CD4-positive, alpha-beta T cell (primary cell): ENCODE data around the gene C16orf87. TPM values are rescaled to one million over a fixed set of nuclear protein-coding genes. Genes with fewer than 3 reads are reported as not detected.

Source experiments
- ATAC-seq: fragments of 200-7000 bp; cut with Tn5 transposase; one replicate; pipeline ENCODE4 v1.10.0; 2022; ENCODE audit warnings: mild to moderate bottlenecking; ENCODE audit not compliant: poor library complexity
- CTCF ChIA-PET: fragments of 350-600 bp; sonication (Branson Sonifier 250); formaldehyde crosslinking; loops from one replicate; lab custom pipeline; 2021; ENCODE audit warnings: antibody characterized with exemption, inconsistent platforms; lab: Charles Lee
- POLR2A ChIA-PET: fragments of 350-600 bp; sonication (Branson Sonifier 250); formaldehyde crosslinking; loops from one replicate; lab custom pipeline; 2021; ENCODE audit warnings: antibody characterized with exemption, inconsistent platforms; lab: Charles Lee
- DNase-seq, 14 experiments: peaks; one replicate each; pipeline ENCODE4 v3.0.0-alpha.2; 2013 to 2020; ENCODE audit warnings: mixed read lengths in 2 of 14
- H3K27ac ChIP-seq, 2 donors: one replicate each; pipeline versions ENCODE4 v1.5.1 to v1.7.0; 2013; ENCODE audit warnings: low read length in 2 of 2, low read depth in 1 of 2, mild to moderate bottlenecking in 1 of 2
- H3K27me3 ChIP-seq, 2 experiments: 1 replicate in 1 of 2; 2 replicates in 1 of 2; pipeline versions ENCODE4 v1.6.1 to v1.7.0; 2013; ENCODE audit warnings: low read length in 2 of 2, control low read depth in 1 of 2, mild to moderate bottlenecking in 1 of 2, moderate library complexity in 1 of 2; ENCODE audit not compliant: insufficient read depth in 2 of 2, control insufficient read depth in 1 of 2
- H3K36me3 ChIP-seq: one replicate; pipeline ENCODE4 v1.6.1; 2013; ENCODE audit warnings: low read length, control low read depth; ENCODE audit not compliant: insufficient read depth
- H3K4me1 ChIP-seq: one replicate; pipeline ENCODE4 v1.6.1; 2013; ENCODE audit warnings: low read length, control low read depth; ENCODE audit not compliant: insufficient read depth
- H3K4me3 ChIP-seq: one replicate; pipeline ENCODE4 v1.5.1; 2013; ENCODE audit warnings: mild to moderate bottlenecking, low read length, moderate library complexity
- H3K9me3 ChIP-seq, 2 experiments: 1 replicate in 1 of 2; 2 replicates in 1 of 2; pipeline versions ENCODE4 v1.6.1 to v1.7.0; 2013; ENCODE audit warnings: low read length in 2 of 2, mild to moderate bottlenecking in 2 of 2, control low read depth in 1 of 2, moderate library complexity in 1 of 2; ENCODE audit not compliant: control insufficient read depth in 1 of 2, insufficient read depth in 1 of 2
- H3K27ac Mint-ChIP-seq: one replicate; pipeline ENCODE4 v1.8.0; 2020; ENCODE audit warnings: mixed read lengths
- H3K27me3 Mint-ChIP-seq: one replicate; pipeline ENCODE4 v1.8.0; 2021; ENCODE audit warnings: mixed read lengths
- H3K36me3 Mint-ChIP-seq: one replicate; pipeline ENCODE4 v1.8.0; 2021; ENCODE audit warnings: low read depth, mixed read lengths
- H3K4me1 Mint-ChIP-seq: one replicate; pipeline ENCODE4 v1.8.0; 2021; ENCODE audit warnings: low read depth, mixed read lengths
- H3K4me3 Mint-ChIP-seq: one replicate; pipeline ENCODE4 v1.8.0; 2020; ENCODE audit warnings: mild to moderate bottlenecking, mixed read lengths
- H3K9me3 Mint-ChIP-seq: one replicate; pipeline ENCODE4 v1.8.0; 2020; ENCODE audit warnings: mixed read lengths
- CTCF ChIP-seq: fragments of 200-600 bp; IDR thresholded peaks from one replicate; pipeline ENCODE4 v1.8.0; 2022; ENCODE audit warnings: antibody characterized with exemption, mild to moderate bottlenecking
- intact Hi-C, 2 experiments: fragments of 100-400 bp; cut with DNase I in 1 of 2; cut with micrococcal nuclease in 1 of 2; formaldehyde crosslinking; loops; one replicate each; pipeline versions ENCODE4 v1.15.1 to v1.9.0; 2023 to 2025; cut with DNase I, micrococcal nuclease
- total RNA-seq, 174 experiments: library from RNA in 2 of 174; stranded (reverse) in 2 of 174; gene quantifications; one replicate each; pipeline ENCODE4 v1.2.3 and lab custom pipeline; 2021 to 2026

Gene C16orf87
- total RNA-seq, 2 experiments from 2014 or later, result 20.6 to 22.6 TPM

- Histone ChIP-seq H3K27ac (no peak overlapping the region), H3K4me3 (no peak overlapping the region), H3K27me3 (no peaks in the 10 kb centered on the region), H3K36me3 (no peaks in the 10 kb centered on the region), H3K4me1 (peaks cover 5% of the 10 kb centered on the region), H3K9me3 (peaks cover 0 to 4% of the 10 kb centered on the region in 2 experiments)
- intact Hi-C loops, result no loop called here
- ATAC-seq (no peak), DNase-seq (no peak)
- H3K4me3 Mint-ChIP-seq, result no peak overlapping the region
- H3K27me3 Mint-ChIP-seq, result no peaks in the 10 kb centered on the region
- no peak overlapping the region for H3K27ac Mint-ChIP-seq
- no peaks in the 10 kb centered on the region for H3K36me3 Mint-ChIP-seq
- ChIA-PET CTCF (no interaction called here), POLR2A (no interaction called here)
- H3K4me1 Mint-ChIP-seq, result peaks cover 9% of the 10 kb centered on the region
- TF ChIP-seq CTCF, result no peak
- H3K9me3 Mint-ChIP-seq, result no peaks in the 10 kb centered on the region
Observed at GRCh38 chr16:46746821-46747776, 83.9 kb downstream of the C16orf87 start.

Other genes starting within 250 kb of the C16orf87 start
- 1 to 10 TPM in 1 of 2 experiments, under 1 TPM in 1; 0.69 to 1.1 TPM for gene SHCBP1, start 209.8 kb downstream of the C16orf87 start, total RNA-seq
- 10 to 100 TPM; 34.6 to 44.1 TPM for gene VPS35, start 142.0 kb downstream of the C16orf87 start, total RNA-seq
- 1 to 10 TPM; 3.7 to 3.8 TPM for gene ORC6, start 141.5 kb downstream of the C16orf87 start, total RNA-seq
- gene MYLK3, start 82.8 kb downstream of the C16orf87 start, total RNA-seq, result under 1 TPM in 1 of 2 experiments, not detected in 1; 0.38 TPM
- gene GPT2, start 53.2 kb upstream of the C16orf87 start, total RNA-seq, result under 1 TPM in 1 of 2 experiments, not detected in 1; 0.47 TPM
- gene DNAJA2, start 142.5 kb upstream of the C16orf87 start, total RNA-seq, result 10 to 100 TPM; 80.8 to 81.4 TPM